Activated gamma-delta T cell (primary cell): ENCODE measurements around the gene EXOC4.
"Not testable (repeated sequence)": the region's sequence is repeated elsewhere in the genome, so short reads cannot be mapped to it uniquely, and the experiment has no call there.

Source experiments
- DNase-seq: peaks from one replicate; lab custom pipeline; 2025; lab: John Stamatoyannopoulos, UW

EXOC4 gene

GRCh38 chr7:133315332-133316040 is 62.6 kb downstream of the EXOC4 start:
- DNase-seq, result no peak

GRCh38 chr7:133319842-133320241 is 67.0 kb downstream of the EXOC4 start:
- DNase-seq, result no peak

DNA sequence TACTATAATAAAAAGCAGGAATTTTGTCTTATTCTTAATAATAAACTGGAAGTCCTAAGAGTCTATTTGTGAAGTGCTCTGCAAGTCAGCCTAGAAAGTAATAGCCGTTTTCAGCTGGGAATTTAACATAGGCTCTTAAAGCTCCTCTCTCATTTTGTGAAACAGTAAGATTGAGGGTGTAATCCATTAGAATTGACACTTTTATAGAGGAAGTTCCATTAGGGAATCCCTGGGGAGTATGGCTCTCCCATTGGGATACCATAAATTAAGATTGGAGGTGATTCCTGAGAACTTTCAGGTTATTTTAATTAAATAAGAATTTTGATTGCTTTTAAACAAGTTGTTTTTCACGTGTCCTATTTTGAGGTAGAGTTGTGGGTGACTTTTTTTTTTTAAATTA is 68.0 kb downstream of the EXOC4 start:
- DNase-seq, result no peak

DNA sequence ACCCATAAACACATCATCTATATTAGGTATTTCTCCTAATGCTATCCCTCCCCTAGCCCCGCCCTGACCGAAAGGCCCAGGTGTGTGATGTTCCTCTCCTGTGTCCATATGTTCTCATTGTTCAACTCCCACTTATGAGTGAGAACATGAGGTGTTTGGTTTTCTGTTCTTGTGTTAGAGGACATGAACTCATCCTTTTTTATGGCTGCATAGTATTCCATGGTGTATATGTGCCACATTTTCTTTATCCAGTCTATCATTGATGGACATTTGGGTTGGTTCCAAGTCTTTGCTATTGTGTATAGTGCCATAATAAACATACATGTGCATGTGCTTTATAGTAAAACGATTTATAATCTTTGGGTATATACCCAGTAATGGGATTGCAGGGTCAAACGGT is 68.5 kb downstream of the EXOC4 start:
- not testable (repeated sequence) for DNase-seq

- DNase-seq, result not testable (repeated sequence)
These were observed 73.9 kb downstream of the EXOC4 start for GRCh38 chr7:133326745-133327144.

- DNase-seq, result not testable (repeated sequence)
These were observed 75.1 kb downstream of the EXOC4 start for GRCh38 chr7:133328021-133328420.

DNA sequence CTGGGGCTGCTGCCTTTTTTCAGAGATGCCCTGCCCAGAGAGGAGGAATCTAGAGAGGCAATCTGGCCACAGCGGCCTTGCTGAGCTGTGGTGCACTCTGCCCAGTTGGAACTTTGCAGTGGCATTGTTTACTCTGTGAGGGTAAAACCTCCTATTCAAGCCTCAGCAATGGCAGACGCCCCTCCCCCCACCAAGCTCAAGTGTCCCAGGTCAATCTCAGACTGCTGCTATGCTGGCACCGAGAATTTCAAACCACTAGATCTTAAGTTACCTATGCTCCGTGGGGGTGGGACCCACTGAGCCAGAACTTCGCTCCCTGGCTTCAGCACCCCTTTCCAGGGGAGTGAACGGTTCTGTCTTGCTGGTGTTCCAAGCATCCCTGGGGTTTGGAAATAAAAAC is 77.2 kb downstream of the EXOC4 start:
- no peak for DNase-seq

- no peak for DNase-seq
These were observed 79.0 kb downstream of the EXOC4 start for GRCh38 chr7:133331861-133332260.

- no peak for DNase-seq
These were observed 86.9 kb downstream of the EXOC4 start for GRCh38 chr7:133339772-133340171.

GRCh38 chr7:133344275-133344674 is 91.4 kb downstream of the EXOC4 start:
- DNase-seq, result no peak

GRCh38 chr7:133345690-133346421 is 93.0 kb downstream of the EXOC4 start:
- no peak for DNase-seq

DNA sequence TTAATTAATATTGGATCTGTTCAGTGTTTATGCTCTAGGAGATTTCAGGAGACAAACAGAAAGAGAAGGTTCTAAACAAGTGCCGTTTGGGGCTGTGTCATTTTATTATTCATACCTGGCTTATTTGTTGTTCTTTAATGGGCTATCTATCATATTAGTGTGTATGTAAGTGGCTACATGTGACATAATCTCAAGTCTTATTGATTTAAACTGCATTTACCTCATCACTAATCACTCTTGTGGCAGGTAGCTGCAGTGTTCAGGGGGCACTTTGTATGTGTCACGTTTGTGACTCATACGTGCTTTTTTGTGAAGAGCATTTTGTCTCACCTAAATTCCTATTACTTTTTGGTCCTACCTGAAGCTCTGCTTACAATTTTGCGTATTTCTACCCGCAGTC is 95.4 kb downstream of the EXOC4 start:
- DNase-seq, result no peak

DNA sequence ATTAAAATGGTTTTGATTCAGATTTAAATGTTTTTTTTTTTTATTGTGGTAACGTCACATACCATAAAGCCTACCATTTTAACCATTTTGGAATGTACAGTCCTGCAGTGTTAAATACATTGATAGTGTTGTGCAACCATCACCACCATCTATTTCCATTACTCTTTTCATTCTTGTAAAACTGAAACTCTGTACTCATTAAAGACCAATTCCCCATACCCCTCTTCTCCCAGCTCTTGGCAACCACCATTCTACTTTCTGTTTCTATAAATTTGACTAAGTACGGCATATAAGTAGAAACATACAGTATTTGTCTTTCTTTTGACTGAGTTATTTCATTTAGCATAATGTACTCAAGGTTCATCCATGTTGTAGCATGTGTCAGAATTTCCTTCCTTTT is 96.2 kb downstream of the EXOC4 start:
- no peak for DNase-seq

GRCh38 chr7:133352430-133352829 is 99.6 kb downstream of the EXOC4 start:
- DNase-seq, result no peak

DNA sequence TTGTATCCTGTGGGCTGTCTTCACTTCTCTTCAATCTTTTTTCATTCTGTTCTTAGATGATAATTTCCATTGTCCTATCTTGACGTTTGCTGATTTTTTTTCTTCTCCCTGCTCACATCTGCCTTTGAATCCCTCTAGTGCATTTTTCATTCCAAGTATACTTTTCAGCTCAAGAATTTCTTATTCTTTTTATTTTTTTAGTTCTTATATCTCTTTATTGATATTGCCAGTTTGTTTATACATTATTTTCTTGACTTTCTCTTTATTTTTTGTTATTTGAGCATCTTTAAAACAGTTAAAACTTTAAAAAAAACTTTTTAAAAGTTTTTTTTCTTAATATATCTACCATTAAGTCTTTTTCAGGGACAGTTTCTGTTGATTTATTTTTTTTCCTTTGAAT is 100.9 kb downstream of the EXOC4 start:
- DNase-seq, result no peak

DNA sequence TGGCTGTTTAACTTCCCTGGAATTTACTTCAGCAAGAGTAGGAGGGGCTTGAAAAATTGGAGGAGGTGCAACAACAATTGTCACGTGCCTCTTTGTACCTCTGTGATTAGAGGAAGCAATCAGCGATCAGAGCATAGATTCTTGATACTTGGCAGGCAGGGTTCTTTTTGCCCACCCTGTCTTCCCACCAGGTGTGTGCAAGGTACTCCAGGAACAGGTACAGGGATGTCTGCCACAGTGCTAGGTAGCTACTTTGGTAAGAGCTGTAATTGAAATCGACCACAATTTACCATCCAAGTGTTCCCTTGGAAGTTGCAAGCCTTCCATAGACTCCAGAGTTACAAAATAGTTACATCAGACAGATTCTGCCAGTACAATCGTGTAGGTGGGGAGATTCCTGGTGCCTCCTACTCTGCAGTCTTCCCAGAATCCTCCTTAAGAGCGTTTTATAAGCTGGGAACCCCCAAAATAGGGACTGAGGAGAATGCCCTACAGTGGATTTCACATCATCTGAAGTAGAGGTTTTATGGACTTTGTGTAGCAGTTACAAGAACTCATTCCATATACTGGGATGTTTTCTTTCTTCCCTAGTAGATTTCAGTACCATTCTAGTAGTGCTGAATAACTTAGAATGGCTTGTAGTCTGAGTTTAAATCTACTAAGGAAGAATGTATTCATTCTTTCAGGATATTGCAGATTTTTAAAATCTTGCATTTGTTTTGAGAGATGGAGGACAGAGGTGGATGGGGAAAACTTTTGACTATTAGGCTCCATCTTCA is 101.9 kb downstream of the EXOC4 start:
- no peak for DNase-seq

GRCh38 chr7:133355325-133355708 is 102.4 kb downstream of the EXOC4 start:
- no peak for DNase-seq

- no peak for DNase-seq
These were observed 102.9 kb downstream of the EXOC4 start for GRCh38 chr7:133355822-133356221.

- no peak for DNase-seq
These were observed 105.8 kb downstream of the EXOC4 start for GRCh38 chr7:133358708-133359107.

DNA sequence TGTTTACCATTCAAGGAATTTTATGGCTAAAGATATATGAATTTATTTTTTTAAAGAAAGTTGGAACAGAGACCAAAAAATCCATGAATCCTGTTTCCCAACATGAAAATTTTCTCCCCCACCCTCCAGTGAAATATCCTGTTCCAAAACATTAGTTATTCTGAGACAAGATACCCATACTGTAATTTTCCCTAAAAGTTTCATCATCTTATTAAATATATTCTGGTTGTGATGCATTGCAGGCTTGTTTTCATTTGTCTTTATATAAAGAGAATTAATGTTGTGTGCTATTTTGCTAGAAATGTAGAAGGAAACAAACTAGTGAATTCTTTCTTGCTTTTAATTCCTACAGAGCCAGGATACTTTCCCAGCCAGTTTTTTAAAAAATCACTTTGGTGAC is 106.6 kb downstream of the EXOC4 start:
- no peak for DNase-seq

DNA sequence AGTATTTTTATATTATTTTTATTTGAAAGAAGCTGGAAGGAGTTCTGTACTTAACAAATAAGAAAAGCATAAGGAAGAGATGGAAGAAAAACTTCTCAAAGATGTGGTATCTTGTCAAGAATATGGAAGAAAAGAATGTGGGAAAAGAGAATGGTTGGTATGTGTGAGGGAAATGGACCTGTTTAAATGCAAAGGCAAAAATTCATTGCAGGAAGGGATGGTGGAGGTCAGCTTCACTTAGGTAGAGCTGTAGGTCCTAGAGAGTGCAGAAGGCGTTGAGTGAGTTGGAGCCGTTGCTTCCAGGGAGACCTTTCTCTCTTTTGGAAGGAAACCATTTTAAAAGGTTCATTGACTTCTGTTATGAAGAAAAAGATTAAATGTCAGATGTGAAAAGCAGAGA is 107.3 kb downstream of the EXOC4 start:
- DNase-seq, result no peak

DNA sequence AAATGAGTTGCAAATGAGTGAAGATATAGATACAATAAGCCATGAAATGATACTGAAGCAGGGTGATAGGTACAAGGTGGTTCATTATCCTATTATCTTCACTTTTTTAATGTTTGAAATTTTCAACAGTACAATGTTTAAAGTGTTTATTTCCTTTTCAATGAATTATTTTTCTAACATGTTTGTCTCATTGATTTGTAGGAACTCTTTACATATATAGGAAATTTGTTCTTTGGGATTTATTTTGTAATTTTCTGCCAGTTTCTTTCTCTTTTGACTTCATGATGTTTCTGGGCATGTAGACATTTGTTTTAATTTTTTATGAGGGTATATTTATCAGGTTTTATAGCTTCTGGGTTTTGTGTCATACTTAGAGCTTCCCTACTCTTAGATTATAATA is 108.9 kb downstream of the EXOC4 start:
- no peak for DNase-seq
